Activated T-cell treated with anti-CD3 and anti-CD28 coated beads, Interleukin-2, amount 50 U/mL, for 24 hours (primary cell): ENCODE data around the gene ZDHHC4.

Source experiments
- DNase-seq: peaks from one replicate; pipeline ENCODE4 v3.0.0-alpha.2; 2020
- H3K27ac Mint-ChIP-seq: 2 replicates; pipeline ENCODE4 v1.8.0; 2020; ENCODE audit warnings: mild to moderate bottlenecking, mixed read lengths
- H3K27me3 Mint-ChIP-seq: 2 replicates; pipeline ENCODE4 v1.8.0; 2020; ENCODE audit warnings: mixed read lengths
- H3K36me3 Mint-ChIP-seq: 2 replicates; pipeline ENCODE4 v1.8.0; 2020; ENCODE audit warnings: low read depth, mixed read lengths
- H3K4me1 Mint-ChIP-seq: 2 replicates; pipeline ENCODE4 v1.8.0; 2020; ENCODE audit warnings: low read depth, mixed read lengths
- H3K4me3 Mint-ChIP-seq: 2 replicates; pipeline ENCODE4 v1.8.0; 2020; ENCODE audit warnings: mild to moderate bottlenecking, moderate library complexity, mixed read lengths
- H3K9me3 Mint-ChIP-seq: 2 replicates; pipeline ENCODE4 v1.8.0; 2020; ENCODE audit warnings: mixed read lengths

The ZDHHC4 gene

DNA sequence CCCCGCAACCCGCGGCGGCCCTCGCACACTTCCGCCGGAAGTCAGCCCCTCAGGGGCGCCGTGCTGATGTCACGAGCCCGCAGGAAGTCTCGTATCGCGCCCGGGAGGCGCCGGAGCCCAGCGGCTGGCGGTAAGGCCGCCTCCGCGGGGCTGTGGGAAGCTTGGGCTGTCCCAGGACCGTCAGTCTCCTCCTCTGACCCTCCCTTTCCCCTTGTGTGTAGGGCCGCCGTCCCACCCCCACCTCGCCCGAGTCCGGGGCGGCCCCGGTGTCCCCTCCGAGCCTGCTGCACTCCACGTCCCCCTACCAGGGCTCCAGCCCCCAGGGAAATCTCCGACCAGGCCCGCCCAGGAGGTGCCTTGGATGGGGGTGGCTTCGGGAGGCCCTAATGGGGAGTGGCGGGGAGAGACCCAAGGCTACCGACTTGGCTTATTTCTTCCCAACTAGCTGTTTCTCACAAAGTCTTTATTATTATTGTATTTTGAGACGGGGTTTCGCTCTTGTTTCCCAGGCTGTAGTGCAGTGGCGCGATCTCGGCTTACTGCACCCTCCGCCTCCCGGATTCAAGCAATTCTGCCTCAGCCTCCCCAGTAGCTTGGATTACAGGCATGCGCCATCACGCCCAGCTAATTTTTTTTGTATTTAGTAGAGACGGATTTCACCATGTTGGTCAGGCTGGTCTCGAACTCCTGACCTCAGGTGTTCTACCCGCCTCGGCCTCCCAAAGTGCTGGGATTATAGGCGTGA is at the start of gene ZDHHC4:
TSS of gene ZDHHC4 (plus strand) at position 86 of the 745 bp plus-strand sequence. CDS start 3,108 bp downstream, outside the sequence.
- Mint-ChIP-seq H3K36me3 (peaks cover 36% of the 10 kb centered on the region), H3K4me1 (peaks cover 34% of the 10 kb centered on the region), H3K27me3 (no peaks in the 10 kb centered on the region), H3K9me3 (no peaks in the 10 kb centered on the region), H3K4me3 (peak within 1 kb of the TSS; percentile 84), H3K27ac (peak within 1 kb of the TSS; percentile 93)
- peak; percentile 92 for DNase-seq

DNA sequence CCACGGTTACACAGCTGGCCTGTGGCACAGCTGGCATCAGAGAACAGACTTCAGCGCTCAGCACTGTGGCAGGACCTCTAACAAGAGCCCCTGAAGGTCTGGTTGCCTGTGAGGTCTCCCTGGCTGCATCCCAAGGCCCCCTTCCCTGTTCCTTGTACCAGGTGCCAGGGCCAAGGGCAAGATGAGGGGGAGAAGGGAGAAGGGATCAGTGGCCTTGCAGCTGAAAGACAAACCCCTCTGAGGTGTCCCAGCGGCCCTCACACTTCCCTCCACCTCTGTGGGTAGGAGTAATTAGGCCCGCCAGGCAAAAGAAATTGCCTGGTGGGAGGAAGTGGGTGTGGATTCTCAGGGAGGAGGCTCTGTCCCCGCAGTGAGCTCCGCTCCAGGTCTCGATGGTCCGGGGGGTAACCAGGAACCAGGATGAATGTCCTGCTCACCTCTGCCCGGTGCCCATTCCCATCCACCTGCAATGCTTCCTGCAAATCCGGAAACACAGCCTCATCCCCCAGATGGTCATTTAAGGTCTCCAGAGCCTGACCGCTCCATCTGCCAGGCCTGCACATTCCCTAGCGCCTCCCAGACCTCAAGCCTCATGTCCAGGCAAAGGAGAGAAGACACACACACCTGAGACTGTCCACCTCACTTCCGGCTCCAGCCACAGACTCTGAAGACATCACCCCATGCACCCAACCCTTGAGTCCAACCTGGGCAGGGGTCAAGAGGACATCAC is 48.7 kb upstream of the ZDHHC4 start:
- no peaks in the 10 kb centered on the region for H3K9me3 Mint-ChIP-seq
- H3K27me3 Mint-ChIP-seq = peaks cover 55% of the 10 kb centered on the region
- peaks cover 14% of the 10 kb centered on the region for H3K4me1 Mint-ChIP-seq
- no peak overlapping the region for H3K27ac Mint-ChIP-seq
- H3K4me3 Mint-ChIP-seq = no peak overlapping the region
- H3K36me3 Mint-ChIP-seq = no peaks in the 10 kb centered on the region
- DNase-seq = no peak

DNA sequence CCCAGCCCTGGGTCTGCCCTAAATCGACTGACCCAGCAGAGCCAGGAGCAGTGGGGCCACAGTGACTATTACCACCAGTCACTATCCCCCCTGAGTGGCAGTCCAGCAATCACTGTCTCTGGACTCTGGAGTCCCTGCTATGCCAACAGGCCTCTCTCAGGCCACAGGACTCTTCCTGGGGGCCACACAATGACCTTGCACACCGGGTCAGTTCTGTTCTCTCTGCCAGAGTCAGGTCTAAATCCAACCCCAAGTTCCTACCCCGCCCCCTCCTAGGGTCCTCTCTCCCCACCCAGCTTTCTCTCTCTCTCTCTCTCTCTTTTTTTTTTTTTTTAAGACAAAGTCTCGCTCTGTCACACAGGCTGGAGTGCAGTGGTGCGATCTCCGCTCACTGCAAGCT is 47.6 kb upstream of the ZDHHC4 start:
- Mint-ChIP-seq H3K36me3 (no peaks in the 10 kb centered on the region), H3K27me3 (peaks cover 56% of the 10 kb centered on the region), H3K4me3 (peak overlapping the region; percentile 12), H3K4me1 (peaks cover 22% of the 10 kb centered on the region), H3K9me3 (no peaks in the 10 kb centered on the region), H3K27ac (no peak overlapping the region)
- DNase-seq = no peak

DNA sequence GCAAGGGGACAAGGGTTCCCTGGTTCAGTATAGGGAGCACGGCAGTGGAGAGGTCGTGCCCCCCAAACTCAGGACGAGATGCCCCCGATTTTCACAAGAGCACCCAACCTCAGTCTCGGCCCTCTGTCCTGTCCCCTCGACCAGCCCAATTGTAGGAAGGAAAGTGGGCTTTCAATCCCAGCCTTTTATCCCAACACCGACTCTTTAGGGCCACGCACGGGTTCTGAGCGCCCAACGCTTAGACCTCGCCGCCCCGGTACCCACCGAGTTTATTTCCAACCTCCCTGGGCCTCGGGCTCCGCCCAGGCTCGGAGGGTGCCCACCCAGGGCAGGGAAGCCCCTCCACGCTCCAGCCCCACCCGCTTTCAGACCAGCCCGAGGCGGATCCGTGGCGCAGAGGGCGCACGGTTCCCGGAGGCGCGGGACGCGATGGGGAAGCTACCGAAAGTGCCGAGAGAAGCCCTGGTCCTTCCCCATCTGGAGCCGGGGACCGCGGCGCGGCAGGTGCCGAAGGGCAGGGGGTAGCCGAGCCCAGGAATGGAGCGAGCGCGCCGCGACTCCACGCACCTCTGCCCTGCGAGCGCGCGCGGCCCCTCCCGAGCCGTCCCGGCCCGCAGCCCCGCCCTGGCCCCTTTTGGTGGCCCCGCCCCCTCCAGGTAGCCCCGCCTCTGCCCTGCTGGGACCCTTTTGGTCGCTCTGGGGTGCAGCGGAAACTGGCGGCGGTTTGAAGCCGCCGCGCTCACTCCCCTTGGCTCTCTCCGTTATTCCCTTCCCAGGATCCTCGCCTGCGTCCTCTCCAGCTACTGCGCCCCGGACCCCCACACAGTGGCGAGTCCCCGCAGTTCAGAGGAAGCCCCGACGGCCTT is 46.4 kb upstream of the ZDHHC4 start:
- DNase-seq = peak; percentile 80
- Mint-ChIP-seq H3K27me3 (peaks cover 58% of the 10 kb centered on the region), H3K27ac (peak overlapping the region; percentile 63), H3K4me3 (peak overlapping the region; percentile 71), H3K36me3 (no peaks in the 10 kb centered on the region), H3K9me3 (no peaks in the 10 kb centered on the region), H3K4me1 (peaks cover 24% of the 10 kb centered on the region)

DNA sequence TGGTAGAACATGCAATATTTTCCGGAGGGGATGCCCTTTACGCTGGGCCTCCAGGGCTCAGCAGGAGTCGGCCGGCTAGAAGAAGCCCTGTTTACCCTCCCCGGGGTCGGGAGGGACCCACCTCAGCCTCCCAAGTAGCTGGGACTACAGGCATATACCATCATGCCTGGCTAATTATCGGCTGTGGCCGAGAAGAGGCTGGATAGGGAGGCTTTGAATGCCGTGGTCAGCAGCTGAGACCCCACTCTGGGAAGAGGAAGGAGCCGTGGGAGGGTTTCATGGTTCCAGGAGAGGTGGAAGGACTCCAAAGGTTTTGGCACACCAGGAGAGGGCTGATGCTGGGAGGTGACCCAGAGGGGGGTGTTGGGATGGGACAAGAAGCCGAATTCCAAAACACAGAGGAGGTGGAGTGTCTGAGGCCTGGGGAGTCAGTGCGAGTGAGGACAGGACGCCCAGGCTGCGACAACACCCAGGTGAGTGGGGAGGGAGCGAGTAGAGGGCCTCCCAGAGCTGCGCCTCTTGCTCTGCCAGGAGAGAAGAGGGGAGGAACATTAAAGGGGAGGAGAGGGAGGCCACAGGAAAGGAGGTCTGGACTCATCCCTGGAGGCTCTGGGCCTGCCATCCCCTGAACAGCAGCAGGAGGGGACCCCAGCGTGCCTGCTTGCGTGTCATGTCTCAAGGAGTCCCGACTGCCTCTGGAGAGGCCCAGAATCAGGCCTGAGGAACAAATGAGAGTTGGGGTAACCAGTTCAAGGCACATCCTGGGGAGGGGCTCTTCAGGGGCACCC is 45.6 kb upstream of the ZDHHC4 start:
- DNase-seq = no peak
- Mint-ChIP-seq H3K27ac (peak overlapping the region; percentile 63), H3K4me3 (peak overlapping the region; percentile 71), H3K4me1 (peaks cover 24% of the 10 kb centered on the region), H3K9me3 (no peaks in the 10 kb centered on the region), H3K36me3 (no peaks in the 10 kb centered on the region), H3K27me3 (peaks cover 55% of the 10 kb centered on the region)

DNA sequence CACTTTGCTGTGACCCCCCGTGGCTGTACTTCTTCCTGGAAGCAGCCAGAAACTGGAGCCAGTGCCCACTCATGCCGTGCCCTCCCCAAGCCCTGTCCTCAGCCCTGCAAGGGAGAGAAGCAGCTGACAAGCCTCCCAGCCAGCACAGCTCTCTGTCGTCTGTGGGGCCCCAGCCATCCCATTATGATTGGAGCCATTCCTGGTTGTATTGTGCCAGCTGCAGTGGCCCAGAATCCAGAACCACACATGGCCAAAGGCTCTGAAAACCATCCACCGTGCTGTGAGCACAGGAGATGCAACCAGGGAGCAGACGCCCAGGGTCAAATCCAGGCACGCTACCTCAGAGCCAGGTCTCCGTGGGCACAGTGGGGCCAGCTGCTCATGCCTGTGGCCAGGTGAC is 44.7 kb upstream of the ZDHHC4 start:
- Mint-ChIP-seq H3K4me3 (no peak overlapping the region), H3K36me3 (no peaks in the 10 kb centered on the region), H3K4me1 (peaks cover 15% of the 10 kb centered on the region), H3K27ac (no peak overlapping the region), H3K9me3 (no peaks in the 10 kb centered on the region), H3K27me3 (peaks cover 48% of the 10 kb centered on the region)
- DNase-seq = no peak

DNA sequence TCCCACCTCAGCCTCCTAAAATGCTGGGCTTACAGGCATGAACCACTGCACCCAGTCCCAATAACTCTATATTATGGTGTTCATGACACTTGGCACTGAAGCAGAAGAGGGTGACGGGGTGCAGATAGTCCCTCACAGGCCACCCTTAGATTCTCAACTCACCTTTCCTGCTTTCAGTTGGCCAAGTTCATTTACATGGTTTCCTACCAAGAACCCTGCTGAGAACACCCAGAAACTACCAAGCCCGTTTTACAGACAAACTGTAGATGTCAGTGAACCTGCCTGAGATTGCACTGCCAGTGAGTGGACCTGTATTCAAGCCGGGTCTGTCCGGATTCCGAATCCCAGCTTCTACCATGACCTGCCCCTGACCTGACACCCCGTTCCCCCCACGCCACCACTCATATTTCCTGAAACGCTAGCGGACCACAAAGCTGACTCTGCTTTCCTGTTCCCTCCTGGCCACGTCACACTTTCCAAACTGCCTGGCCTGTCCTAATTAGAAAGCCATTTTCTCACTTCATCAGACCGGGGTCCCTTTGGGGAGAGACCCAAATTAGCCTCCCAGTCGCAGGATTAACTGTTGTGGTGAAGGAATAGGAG is 43.3 kb upstream of the ZDHHC4 start:
- no peaks in the 10 kb centered on the region for H3K9me3 Mint-ChIP-seq
- DNase-seq = peak; percentile 57
- H3K4me1 Mint-ChIP-seq = peaks cover 15% of the 10 kb centered on the region
- peak overlapping the region; percentile 19 for H3K27ac Mint-ChIP-seq
- peaks cover 50% of the 10 kb centered on the region for H3K27me3 Mint-ChIP-seq
- peak overlapping the region; percentile 24 for H3K4me3 Mint-ChIP-seq
- no peaks in the 10 kb centered on the region for H3K36me3 Mint-ChIP-seq

DNA sequence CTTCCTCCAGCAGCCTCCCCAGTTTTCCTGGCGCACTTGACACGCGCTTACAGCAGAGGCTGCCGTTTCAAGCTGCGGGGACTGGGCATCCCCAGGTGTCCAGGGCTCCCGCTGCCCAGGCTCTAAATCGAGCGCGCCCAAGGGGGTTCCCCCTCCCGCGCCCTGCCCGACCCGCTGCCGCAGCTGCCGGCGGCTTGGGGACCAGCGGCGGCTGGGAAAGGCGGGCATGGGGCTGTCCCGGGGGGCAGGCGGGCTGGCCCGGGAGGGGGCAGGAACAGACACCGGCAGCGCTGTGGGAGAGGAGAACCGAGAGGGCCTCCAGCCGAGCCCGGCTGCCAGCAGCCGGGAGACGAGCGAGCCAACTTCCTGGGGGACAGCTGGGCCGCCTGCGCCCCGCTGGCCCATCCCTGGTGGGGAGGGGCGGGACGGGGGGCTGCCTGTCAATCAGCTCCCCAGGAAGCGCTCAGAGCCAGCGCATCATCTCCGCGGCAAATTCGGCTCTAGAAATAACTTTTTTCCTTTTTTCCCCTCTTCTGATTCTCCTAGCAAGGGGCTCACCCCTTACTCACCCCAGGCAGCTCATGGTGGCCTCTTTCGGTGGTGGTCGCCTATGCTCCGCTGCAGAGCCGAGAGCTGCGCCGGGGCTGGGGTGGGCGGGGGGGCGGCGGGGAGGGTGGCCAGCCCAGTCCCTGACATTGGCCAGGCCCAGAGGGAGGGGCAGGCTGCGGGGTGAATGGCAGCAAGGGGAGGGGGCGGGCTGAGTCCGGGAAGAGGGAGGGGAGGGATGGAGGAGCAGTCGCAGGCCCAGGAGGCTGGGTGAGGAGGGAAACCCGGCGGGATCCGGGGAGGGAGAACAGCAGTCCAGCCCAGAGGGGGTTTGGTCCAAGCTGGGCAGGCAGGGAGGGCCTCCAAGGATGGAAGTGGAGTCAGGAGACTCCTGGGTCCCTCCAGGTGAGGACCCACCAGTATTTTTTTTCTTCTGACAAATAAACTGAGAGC is 40.7 kb upstream of the ZDHHC4 start:
- no peak overlapping the region for H3K4me3 Mint-ChIP-seq
- no peak overlapping the region for H3K27ac Mint-ChIP-seq
- peak; percentile 46 for DNase-seq
- no peaks in the 10 kb centered on the region for H3K9me3 Mint-ChIP-seq
- no peaks in the 10 kb centered on the region for H3K36me3 Mint-ChIP-seq
- H3K4me1 Mint-ChIP-seq = peaks cover 9% of the 10 kb centered on the region
- peaks cover 32% of the 10 kb centered on the region for H3K27me3 Mint-ChIP-seq

DNA sequence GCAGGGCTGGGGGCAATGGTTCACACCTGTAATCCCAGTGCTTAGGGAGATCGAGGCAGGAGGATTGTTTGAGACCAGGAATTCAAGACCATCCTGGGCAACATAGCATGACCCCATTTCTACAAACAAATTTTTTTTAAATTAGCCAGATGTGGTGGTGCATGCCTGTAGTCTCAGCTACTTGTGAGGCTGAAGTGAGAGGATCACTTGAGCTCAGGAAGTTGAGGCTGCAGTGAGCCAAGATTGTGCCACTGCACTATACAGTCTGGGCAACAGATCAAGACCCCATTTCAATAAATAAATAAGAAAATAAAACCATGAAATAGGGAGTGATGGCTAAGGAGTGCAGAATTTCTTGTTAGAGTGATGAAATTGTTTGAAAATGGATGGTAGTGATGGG is 34.9 kb upstream of the ZDHHC4 start:
- Mint-ChIP-seq H3K27me3 (peaks cover 16% of the 10 kb centered on the region), H3K9me3 (no peaks in the 10 kb centered on the region), H3K27ac (no peak overlapping the region), H3K36me3 (no peaks in the 10 kb centered on the region), H3K4me3 (no peak overlapping the region), H3K4me1 (peaks cover 12% of the 10 kb centered on the region)
- DNase-seq = no peak

DNA sequence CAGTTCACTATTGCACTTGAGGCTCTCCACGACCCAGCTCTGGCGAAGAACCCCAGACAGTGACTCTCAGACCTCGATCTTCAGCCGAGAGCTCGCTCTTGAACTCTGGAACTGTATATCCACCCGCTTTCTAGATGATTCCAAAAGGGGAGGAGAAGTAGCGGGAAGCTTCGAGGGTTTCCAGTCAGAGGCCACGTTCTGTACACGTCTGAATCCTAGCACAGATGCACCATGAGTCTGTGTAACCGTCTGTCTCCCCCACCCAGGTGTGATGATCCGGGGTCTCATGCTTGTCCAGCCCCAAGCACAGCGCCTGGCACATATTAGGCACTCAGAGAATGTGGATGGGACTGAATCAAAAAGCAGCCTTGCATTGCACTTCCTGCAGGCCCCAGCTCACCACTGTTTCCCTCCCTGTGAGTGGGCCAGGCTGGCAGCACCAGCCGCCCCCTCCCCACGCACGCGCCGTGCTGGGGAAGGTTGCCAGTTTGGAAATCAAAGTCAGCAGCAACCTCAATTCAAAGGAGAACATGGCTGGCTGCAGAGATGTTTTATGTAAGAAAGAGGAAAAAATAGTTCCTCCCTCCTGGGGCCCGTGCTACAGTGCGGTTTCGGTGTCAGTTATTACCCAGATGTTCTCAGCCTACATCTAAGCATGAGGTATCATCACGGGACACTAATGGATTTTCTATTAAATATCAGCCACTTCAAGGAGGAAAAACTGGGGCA is 31.7 kb upstream of the ZDHHC4 start:
- Mint-ChIP-seq H3K4me1 (peaks cover 12% of the 10 kb centered on the region), H3K36me3 (no peaks in the 10 kb centered on the region), H3K9me3 (no peaks in the 10 kb centered on the region), H3K27ac (peak overlapping the region; percentile 12), H3K4me3 (no peak overlapping the region), H3K27me3 (no peaks in the 10 kb centered on the region)
- no peak for DNase-seq

DNA sequence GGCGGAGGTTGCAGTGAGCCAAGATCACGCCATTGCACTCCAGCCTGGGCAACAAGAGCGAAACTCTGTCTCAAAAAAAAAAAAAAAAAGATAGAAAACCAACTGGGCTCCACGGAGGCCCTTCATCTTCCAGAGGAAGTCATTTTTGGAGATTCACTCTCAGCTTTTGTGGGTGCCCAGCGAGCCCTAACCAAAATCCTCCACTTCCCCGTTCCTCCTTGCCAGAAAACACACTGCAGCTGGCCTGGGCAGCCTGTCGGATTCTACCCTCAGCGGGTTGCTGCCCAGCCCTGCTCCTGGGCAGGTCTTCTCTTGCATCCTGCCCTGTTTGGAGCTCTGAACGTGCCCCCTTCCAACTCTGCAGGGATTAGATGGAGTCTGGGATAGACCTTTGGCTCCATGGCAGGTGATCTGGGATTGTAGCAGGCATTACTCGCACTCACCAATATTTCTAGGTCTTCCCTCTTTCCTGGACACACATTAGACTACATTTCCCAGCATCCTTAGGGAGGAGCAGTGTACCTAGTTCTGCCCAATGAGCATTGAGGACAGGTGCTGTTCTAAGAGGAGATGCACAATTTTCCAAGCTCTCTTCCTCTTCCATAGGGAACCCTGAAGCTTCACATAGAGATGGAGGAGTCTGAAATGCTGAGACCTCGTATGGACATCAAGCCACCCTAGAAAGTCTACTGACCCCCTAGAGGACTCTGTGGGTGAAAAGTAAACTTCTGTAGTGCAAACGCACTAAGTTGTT is 30.6 kb upstream of the ZDHHC4 start:
- no peaks in the 10 kb centered on the region for H3K9me3 Mint-ChIP-seq
- H3K27me3 Mint-ChIP-seq = no peaks in the 10 kb centered on the region
- H3K4me1 Mint-ChIP-seq = peaks cover 12% of the 10 kb centered on the region
- H3K27ac Mint-ChIP-seq = no peak overlapping the region
- no peaks in the 10 kb centered on the region for H3K36me3 Mint-ChIP-seq
- H3K4me3 Mint-ChIP-seq = no peak overlapping the region
- no peak for DNase-seq

DNA sequence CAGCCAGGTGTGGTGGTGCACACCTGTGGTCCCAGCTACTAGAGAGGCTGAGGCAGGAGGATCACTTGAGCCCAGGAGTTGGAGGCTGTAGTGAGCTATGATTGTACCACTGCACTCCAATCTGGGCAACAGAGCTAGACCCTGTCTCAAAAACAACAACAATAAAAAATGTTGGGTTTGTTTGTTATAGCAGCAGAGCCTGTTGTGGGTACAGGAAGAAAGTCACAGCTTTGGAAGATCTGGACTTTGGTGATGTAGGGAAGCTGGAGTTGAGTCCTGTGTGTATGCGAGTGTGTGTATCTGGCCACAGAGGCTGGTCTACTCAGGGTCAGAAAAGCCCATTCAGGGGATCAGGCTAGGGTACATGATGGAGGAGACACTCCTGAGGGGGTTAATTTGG is 29.9 kb upstream of the ZDHHC4 start:
- H3K27me3 Mint-ChIP-seq = no peaks in the 10 kb centered on the region
- H3K4me3 Mint-ChIP-seq = no peak overlapping the region
- no peaks in the 10 kb centered on the region for H3K36me3 Mint-ChIP-seq
- peaks cover 12% of the 10 kb centered on the region for H3K4me1 Mint-ChIP-seq
- H3K9me3 Mint-ChIP-seq = no peaks in the 10 kb centered on the region
- no peak overlapping the region for H3K27ac Mint-ChIP-seq
- no peak for DNase-seq
